HUES6 (cell line): ENCODE measurements around the gene KCNQ5.

Experiments used
- H3K27ac ChIP-seq: 2 replicates; pipeline ENCODE4 v1.7.0; 2013; ENCODE audit warnings: low read depth, mild to moderate bottlenecking, low read length, inconsistent platforms
- H3K27me3 ChIP-seq: 2 replicates; pipeline ENCODE4 v1.6.1; 2013; ENCODE audit warnings: low read length; ENCODE audit not compliant: control insufficient read depth, insufficient read depth
- H3K36me3 ChIP-seq: 2 replicates; pipeline ENCODE4 v1.6.1; 2013; ENCODE audit warnings: low read length; ENCODE audit not compliant: control insufficient read depth, insufficient read depth
- H3K4me1 ChIP-seq: 2 replicates; pipeline ENCODE4 v1.6.1; 2013; ENCODE audit warnings: low read length; ENCODE audit not compliant: control insufficient read depth, insufficient read depth
- H3K4me3 ChIP-seq: 2 replicates; pipeline ENCODE4 v1.5.1; 2013; ENCODE audit warnings: low read depth, low read length
- H3K9ac ChIP-seq: one replicate; pipeline ENCODE4 v1.6.1; 2013; ENCODE audit warnings: mild to moderate bottlenecking, low read length
- H3K9me3 ChIP-seq: 2 replicates; pipeline ENCODE4 v1.6.1; 2013; ENCODE audit warnings: low read depth, low read length; ENCODE audit not compliant: control insufficient read depth, insufficient read depth

Gene KCNQ5

DNA sequence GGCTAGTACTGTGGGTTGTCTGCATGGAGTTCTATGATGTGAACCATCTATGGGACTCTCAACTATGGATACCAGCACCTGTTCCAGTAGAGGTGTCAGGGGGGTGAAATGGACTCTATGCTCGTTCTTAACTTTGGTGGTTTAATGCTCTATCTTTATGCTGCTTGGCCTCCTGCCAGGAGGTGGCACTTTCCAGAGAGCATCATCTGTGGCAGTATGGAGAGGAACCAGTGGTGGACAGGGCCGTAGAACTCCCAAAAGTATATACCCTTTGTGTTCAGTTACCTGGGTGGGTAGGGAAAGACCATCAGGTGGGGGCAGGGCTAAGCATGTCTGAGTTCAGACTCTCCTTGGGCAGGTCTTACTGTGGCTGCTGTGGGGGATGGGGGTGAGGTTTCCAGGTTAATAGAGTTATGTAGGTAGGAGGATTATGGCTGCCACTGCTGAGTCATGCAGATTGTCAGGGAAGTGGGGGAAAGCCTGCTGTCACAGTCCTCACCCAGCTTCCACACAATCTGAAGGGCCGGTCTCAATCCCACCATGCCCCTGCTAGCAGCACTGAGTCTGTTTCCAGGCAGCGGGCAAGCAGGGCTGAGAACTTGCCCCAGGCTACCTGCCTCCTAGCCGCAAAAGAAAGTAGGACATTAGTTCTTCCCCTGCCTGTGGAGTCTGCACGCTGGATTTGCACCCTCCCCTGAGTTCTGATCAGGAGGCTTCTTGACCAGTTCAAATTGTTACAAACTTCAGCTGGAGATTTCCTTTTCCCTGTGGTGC lies 284.0 kb downstream of the KCNQ5 start:
- H3K36me3 ChIP-seq = no peaks in the 10 kb centered on the region
- no peak overlapping the region for H3K4me3 ChIP-seq
- no peak overlapping the region for H3K27ac ChIP-seq
- H3K27me3 ChIP-seq = no peaks in the 10 kb centered on the region
- no peaks in the 10 kb centered on the region for H3K9me3 ChIP-seq
- H3K4me1 ChIP-seq = peaks cover 5% of the 10 kb centered on the region; the same call in 1 of the 2 replicates
- no peak overlapping the region for H3K9ac ChIP-seq

DNA sequence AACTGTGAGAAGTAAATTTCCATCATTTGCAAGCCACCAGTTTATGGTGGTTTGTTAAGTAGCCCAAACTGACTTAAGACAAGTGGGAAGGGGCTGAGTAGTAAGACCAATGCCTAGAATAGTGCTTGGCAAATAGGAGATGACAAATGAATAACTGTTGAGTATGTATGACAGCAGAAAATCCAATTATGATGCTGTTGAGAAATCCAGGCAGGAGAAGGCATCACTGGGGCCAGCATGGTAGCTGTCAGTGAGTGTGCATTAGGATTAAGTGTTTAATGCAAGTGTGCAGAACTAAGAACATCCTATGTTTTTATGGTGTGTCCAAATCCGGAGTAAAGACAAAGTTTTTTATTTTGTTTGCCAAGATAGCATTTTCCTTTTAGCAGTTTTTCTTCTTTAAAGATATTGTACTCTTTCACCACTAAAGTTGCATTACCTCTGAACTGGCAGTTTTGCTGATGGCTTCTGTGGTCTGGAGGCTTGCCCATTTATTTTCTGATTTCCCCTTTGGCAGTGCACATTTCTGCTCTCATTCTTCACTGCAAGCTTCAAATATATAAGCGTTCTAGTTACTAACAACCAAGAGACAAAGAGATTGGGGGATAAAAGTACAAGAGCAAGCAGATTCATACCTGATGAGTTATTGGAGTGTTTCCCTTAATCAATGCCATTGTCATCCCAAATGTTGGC lies 289.7 kb downstream of the KCNQ5 start:
- Histone ChIP-seq H3K27ac (no peak overlapping the region), H3K9ac (no peak overlapping the region), H3K27me3 (no peaks in the 10 kb centered on the region), H3K36me3 (no peaks in the 10 kb centered on the region), H3K4me1 (no peaks in the 10 kb centered on the region), H3K4me3 (no peak overlapping the region), H3K9me3 (no peaks in the 10 kb centered on the region)

DNA sequence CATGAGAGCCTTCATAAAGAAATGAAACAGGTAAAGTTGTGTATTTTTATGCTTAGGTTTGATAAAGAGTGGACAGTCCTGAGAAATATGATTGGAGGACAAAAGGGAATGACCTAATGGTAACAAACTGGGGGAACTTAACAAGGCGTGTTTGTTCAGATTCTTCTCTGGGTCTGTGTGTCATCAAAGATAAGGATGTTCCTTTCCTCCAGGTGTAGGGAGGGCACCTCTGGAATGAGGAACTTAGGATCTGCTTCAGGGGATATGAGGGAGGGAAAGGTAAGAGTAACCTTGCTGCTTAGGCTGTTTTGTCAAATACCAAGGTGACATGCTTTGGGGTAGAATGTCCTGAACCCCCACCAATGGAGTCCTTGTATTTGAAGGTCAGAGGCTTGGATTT lies 291.9 kb downstream of the KCNQ5 start:
- Histone ChIP-seq H3K36me3 (no peaks in the 10 kb centered on the region), H3K27ac (no peak overlapping the region), H3K27me3 (no peaks in the 10 kb centered on the region), H3K9ac (no peak overlapping the region), H3K4me3 (no peak overlapping the region), H3K4me1 (no peaks in the 10 kb centered on the region), H3K9me3 (no peaks in the 10 kb centered on the region)

DNA sequence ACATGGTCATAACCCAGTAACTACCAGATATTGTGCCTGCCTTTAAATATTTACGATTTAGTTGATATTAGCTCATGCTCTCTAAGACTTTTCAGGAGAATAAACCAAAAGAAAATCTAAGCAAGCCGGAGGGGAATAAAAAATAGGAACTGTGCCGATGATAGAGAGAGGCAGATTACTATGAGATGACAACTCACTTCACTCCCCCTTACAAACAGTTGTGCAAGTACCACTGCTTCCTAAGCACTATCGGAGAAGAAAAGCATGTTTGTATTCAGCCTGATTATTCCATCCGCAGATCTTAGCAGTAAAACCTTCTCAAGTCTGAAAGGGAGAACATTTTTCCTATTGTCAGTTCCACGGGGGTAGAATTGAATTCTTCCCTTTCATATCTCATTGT lies 294.4 kb downstream of the KCNQ5 start:
- Histone ChIP-seq H3K4me1 (no peaks in the 10 kb centered on the region), H3K9me3 (no peaks in the 10 kb centered on the region), H3K27me3 (no peaks in the 10 kb centered on the region), H3K4me3 (no peak overlapping the region), H3K9ac (no peak overlapping the region), H3K36me3 (no peaks in the 10 kb centered on the region), H3K27ac (no peak overlapping the region)

- Histone ChIP-seq H3K4me1 (no peaks in the 10 kb centered on the region), H3K9ac (no peak overlapping the region), H3K9me3 (no peaks in the 10 kb centered on the region), H3K27ac (no peak overlapping the region), H3K27me3 (no peaks in the 10 kb centered on the region), H3K36me3 (no peaks in the 10 kb centered on the region), H3K4me3 (no peak overlapping the region)
Measured at GRCh38 chr6:72916906-72917305, 295.0 kb downstream of the KCNQ5 start.

GRCh38 chr6:72922401-72922800 lies 300.5 kb downstream of the KCNQ5 start:
- Histone ChIP-seq H3K27ac (no peak overlapping the region), H3K9me3 (no peaks in the 10 kb centered on the region), H3K4me3 (no peak overlapping the region), H3K4me1 (no peaks in the 10 kb centered on the region), H3K36me3 (no peaks in the 10 kb centered on the region), H3K27me3 (no peaks in the 10 kb centered on the region), H3K9ac (no peak overlapping the region)

DNA sequence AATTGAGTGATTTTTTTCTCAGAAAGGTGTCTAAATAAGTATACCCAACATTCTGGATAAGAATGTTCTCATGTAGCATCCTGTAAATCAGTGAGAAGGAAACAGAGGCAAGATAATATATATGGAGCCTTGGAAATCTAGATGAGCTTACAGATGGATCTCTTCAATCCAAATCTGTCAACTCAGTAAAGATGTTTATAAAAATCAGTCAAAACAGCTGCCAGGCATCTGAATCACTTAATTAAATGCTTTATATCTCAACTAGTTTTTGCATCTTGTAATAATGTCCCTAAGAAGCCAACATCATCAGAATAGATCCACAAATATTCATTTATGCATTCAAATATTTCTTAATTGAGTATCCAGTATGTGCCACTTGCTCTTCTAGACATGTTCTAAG lies 303.3 kb downstream of the KCNQ5 start:
- Histone ChIP-seq H3K36me3 (no peaks in the 10 kb centered on the region), H3K9me3 (no peaks in the 10 kb centered on the region)

GRCh38 chr6:72930556-72931132 lies 308.8 kb downstream of the KCNQ5 start:
- H3K4me1 ChIP-seq = peaks cover 7% of the 10 kb centered on the region; the same call in 1 of the 2 replicates
- no peaks in the 10 kb centered on the region for H3K9me3 ChIP-seq
- H3K27me3 ChIP-seq = no peaks in the 10 kb centered on the region
- no peak overlapping the region for H3K9ac ChIP-seq
- no peak overlapping the region for H3K4me3 ChIP-seq
- no peak overlapping the region for H3K27ac ChIP-seq
- no peaks in the 10 kb centered on the region for H3K36me3 ChIP-seq

More for the DNA sequence above, 303.3 kb downstream of the KCNQ5 start:
- no peak overlapping the region for H3K4me3 ChIP-seq
- H3K4me1 ChIP-seq = no peaks in the 10 kb centered on the region
- no peak overlapping the region for H3K9ac ChIP-seq
- H3K27ac ChIP-seq = no peak overlapping the region
- H3K27me3 ChIP-seq = no peaks in the 10 kb centered on the region

- no peak overlapping the region for H3K9ac ChIP-seq
- no peaks in the 10 kb centered on the region for H3K9me3 ChIP-seq
- peaks cover 7% of the 10 kb centered on the region; the same call in 1 of the 2 replicates for H3K4me1 ChIP-seq
- H3K27ac ChIP-seq = no peak overlapping the region
- no peaks in the 10 kb centered on the region for H3K27me3 ChIP-seq
- H3K4me3 ChIP-seq = no peak overlapping the region
- no peaks in the 10 kb centered on the region for H3K36me3 ChIP-seq
Measured at GRCh38 chr6:72931325-72931887, 309.5 kb downstream of the KCNQ5 start.

GRCh38 chr6:72933233-72933632 lies 311.4 kb downstream of the KCNQ5 start:
- Histone ChIP-seq H3K9me3 (no peaks in the 10 kb centered on the region), H3K4me1 (peaks cover 7% of the 10 kb centered on the region; the same call in 1 of the 2 replicates), H3K27me3 (no peaks in the 10 kb centered on the region), H3K4me3 (no peak overlapping the region), H3K9ac (no peak overlapping the region), H3K27ac (no peak overlapping the region), H3K36me3 (no peaks in the 10 kb centered on the region)
